ENCODE measurements around the gene ADRM1. TPM values are rescaled to one million over a fixed set of nuclear protein-coding genes. Genes with fewer than 3 reads are reported as not detected.

ADRM1 gene
- total and polyA plus RNA-seq, 2 of the 4 experiments (the other 2 are of a cell fraction), result 103 to 149 TPM

- ChIA-PET POLR2A (ENCODE audit: unreplicated experiment) (no interaction called here), CTCF (no interaction called here)
- no peak overlapping the region for H3K4ac ChIP-seq (ENCODE audit: low read depth, low read length)
- H2BK120ac ChIP-seq (ENCODE audit: low read depth, low read length), result no peak overlapping the region
- no peak overlapping the region for H3K4me2 ChIP-seq (ENCODE audit: low read depth, low read length)
- no peak overlapping the region for H2AFZ ChIP-seq (replicated peaks; ENCODE audit: low read length, poor library complexity)
- H3K36me3 ChIP-seq (ENCODE audit: control insufficient read depth, insufficient read depth, low read length), result peaks cover 52% of the 10 kb centered on the region
- H3K56ac ChIP-seq (ENCODE audit: extremely low read depth, insufficient read depth, low read length), result no peak overlapping the region
- H2BK15ac ChIP-seq (ENCODE audit: low read depth, low read length), result no peak overlapping the region
- H3K9me1 ChIP-seq (ENCODE audit: insufficient read depth, low read length), result peaks cover 10% of the 10 kb centered on the region
- ATAC-seq (ENCODE audit: low read depth) (no peak), DNase-seq (no peak)
- no peaks in the 10 kb centered on the region for H3K27me3 ChIP-seq (ENCODE audit: control insufficient read depth, insufficient read depth, low read length)
- intact Hi-C loops (cut with micrococcal nuclease), result no loop called here
- in situ Hi-C loops (cut with MboI; ENCODE audit: low sequenced_read_pairs), result no loop called here
- H3K4me3 ChIP-seq (ENCODE audit: insufficient read depth, low read depth, low read length), result no peak overlapping the region
- peaks cover 28 to 44% of the 10 kb centered on the region in 2 experiments for H3K79me1 ChIP-seq (ENCODE audit: low read depth in 1 of 2, low read length in 2 of 2)
- H4K8ac ChIP-seq (ENCODE audit: low read depth in 2 of 2, low read length in 2 of 2), result no peak overlapping the region
- no peak overlapping the region for H2AK5ac ChIP-seq (ENCODE audit: low read depth, low read length)
- BruUV-seq (replicated peaks), result no TSS peak
- peaks cover 2% of the 10 kb centered on the region for H3K9me3 ChIP-seq (ENCODE audit: control insufficient read depth, insufficient read depth, low read length)
- no peak overlapping the region for H3K14ac ChIP-seq (replicated peaks; ENCODE audit: low read depth, low read length)
- TF ChIP-seq POLR2A (IDR thresholded peaks at IDR 0.05; ENCODE audit: low read depth, low read length), result no peak
- TF ChIP-seq RCOR1 (IDR thresholded peaks at IDR 0.05; ENCODE audit: insufficient replicate concordance, low read length), result no peak
- TF ChIP-seq, protein P1, sequence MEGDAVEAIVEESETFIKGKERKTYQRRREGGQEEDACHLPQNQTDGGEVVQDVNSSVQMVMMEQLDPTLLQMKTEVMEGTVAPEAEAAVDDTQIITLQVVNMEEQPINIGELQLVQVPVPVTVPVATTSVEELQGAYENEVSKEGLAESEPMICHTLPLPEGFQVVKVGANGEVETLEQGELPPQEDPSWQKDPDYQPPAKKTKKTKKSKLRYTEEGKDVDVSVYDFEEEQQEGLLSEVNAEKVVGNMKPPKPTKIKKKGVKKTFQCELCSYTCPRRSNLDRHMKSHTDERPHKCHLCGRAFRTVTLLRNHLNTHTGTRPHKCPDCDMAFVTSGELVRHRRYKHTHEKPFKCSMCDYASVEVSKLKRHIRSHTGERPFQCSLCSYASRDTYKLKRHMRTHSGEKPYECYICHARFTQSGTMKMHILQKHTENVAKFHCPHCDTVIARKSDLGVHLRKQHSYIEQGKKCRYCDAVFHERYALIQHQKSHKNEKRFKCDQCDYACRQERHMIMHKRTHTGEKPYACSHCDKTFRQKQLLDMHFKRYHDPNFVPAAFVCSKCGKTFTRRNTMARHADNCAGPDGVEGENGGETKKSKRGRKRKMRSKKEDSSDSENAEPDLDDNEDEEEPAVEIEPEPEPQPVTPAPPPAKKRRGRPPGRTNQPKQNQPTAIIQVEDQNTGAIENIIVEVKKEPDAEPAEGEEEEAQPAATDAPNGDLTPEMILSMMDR (conservative IDR thresholded peaks at IDR 0.05; ENCODE audit: low read depth, low read length), result no peak
- TF ChIP-seq MAZ (IDR thresholded peaks at IDR 0.05; ENCODE audit: borderline replicate concordance, low read depth, low read length), result no peak
- TF ChIP-seq NFE2L2 (IDR thresholded peaks at IDR 0.05; ENCODE audit: low read depth, low read length), result no peak
- no peak for TF ChIP-seq CEBPB (IDR thresholded peaks at IDR 0.05; ENCODE audit: low read depth, low read length)
- no peak for TF ChIP-seq RAD21 (IDR thresholded peaks at IDR 0.05; ENCODE audit: low read length)
- no peak for TF ChIP-seq MXI1 (IDR thresholded peaks at IDR 0.05; ENCODE audit: borderline replicate concordance, low read depth, low read length)
- no peak for TF ChIP-seq RFX5 (IDR thresholded peaks at IDR 0.05; ENCODE audit: low read depth, low read length)
- TF ChIP-seq, protein P2, sequence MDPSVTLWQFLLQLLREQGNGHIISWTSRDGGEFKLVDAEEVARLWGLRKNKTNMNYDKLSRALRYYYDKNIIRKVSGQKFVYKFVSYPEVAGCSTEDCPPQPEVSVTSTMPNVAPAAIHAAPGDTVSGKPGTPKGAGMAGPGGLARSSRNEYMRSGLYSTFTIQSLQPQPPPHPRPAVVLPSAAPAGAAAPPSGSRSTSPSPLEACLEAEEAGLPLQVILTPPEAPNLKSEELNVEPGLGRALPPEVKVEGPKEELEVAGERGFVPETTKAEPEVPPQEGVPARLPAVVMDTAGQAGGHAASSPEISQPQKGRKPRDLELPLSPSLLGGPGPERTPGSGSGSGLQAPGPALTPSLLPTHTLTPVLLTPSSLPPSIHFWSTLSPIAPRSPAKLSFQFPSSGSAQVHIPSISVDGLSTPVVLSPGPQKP (IDR thresholded peaks at IDR 0.05; ENCODE audit: borderline replicate concordance, low read depth, low read length), result no peak
- no peak for TF ChIP-seq MAFK (IDR thresholded peaks at IDR 0.05; ENCODE audit: low read depth, low read length)
- TF ChIP-seq SMC3 (IDR thresholded peaks at IDR 0.05; ENCODE audit: low read depth, low read length), result no peak
- no peak for TF ChIP-seq BHLHE40 (IDR thresholded peaks at IDR 0.05; ENCODE audit: low read depth, low read length)
- TF ChIP-seq FOS (IDR thresholded peaks at IDR 0.05; ENCODE audit: low read depth, low read length), result no peak
- TF ChIP-seq USF2 (IDR thresholded peaks at IDR 0.05; ENCODE audit: low read depth, low read length), result no peak
- no peak overlapping the region for H3K27ac ChIP-seq (ENCODE audit: insufficient read depth, low read length)
- dilution Hi-C loops (cut with HindIII; ENCODE audit: low sequenced_read_pairs, unreplicated experiment), result no loop called here
- no peak overlapping the region for H4K91ac ChIP-seq (ENCODE audit: insufficient read depth, low read depth, low read length)
- peaks cover 8% of the 10 kb centered on the region; the same call in 1 of the 2 replicates for H3K4me1 ChIP-seq (ENCODE audit: control insufficient read depth, insufficient read depth, low read length)
- no peak overlapping the region for H2BK20ac ChIP-seq (ENCODE audit: low read depth, low read length)
- no peak overlapping the region for H2BK5ac ChIP-seq (ENCODE audit: low read depth, low read length, poor library complexity, severe bottlenecking)
- peaks cover 35% of the 10 kb centered on the region for H4K20me1 ChIP-seq (ENCODE audit: insufficient read depth, low read length)
- no peak overlapping the region for H2AK9ac ChIP-seq (replicated peaks; ENCODE audit: low read depth, low read length, poor library complexity)
- no peak overlapping the region for H4K5ac ChIP-seq (ENCODE audit: low read depth, low read length)
- 82% methylated on average over 5 of the region's 10 CpGs; no CpG with 5 or more reads in 1 of the 2 experiments for WGBS, 2 experiments (ENCODE audit: extremely low coverage in 2 of 2, insufficient read length in 1 of 2)
- H3K23ac ChIP-seq (ENCODE audit: low read depth, low read length), result no peak overlapping the region
- no peak overlapping the region for H3K9ac ChIP-seq (ENCODE audit: low read depth, low read length)
- H3K18ac ChIP-seq (ENCODE audit: low read depth, low read length), result no peak overlapping the region
These were observed 40.7 kb upstream of the ADRM1 start for GRCh38 chr20:62262064-62262463.
